ENCODE measurements around the gene AGR3. TPM values are rescaled to one million over a fixed set of nuclear protein-coding genes. Genes with fewer than 3 reads are reported as not detected.

AGR3 gene
- total RNA-seq, 4 donors from 2014 or later: 7.1 to 9.1 TPM; not detected in 2

DNA sequence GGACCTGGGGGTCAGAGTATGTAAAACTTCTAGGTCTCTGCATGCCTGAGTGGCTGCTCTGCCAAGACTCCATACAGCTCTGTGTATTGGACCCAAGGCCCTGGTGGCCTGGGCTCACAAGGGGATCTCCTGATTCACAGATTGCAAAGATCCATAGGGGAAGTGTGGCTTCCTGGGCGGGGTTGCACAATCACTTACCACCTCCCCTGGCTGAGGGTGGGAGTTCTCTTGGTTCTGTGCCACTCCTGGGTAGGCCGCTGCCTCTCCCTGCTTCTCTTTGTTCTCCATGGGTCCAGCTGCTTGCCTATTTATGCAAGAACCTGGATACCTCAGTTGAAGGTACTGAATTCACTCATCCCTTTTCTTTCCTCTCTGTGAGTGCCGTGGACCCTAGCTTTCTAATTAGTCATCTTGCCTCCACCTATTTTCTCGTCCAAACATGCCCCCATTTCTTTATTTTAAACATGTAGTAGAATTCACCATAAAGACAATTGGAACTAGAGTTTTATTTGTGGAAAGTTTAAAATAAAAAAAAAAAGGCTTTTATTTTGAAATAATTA lies 18.5 kb upstream of the AGR3 start:
- TF ChIP-seq, protein P1, sequence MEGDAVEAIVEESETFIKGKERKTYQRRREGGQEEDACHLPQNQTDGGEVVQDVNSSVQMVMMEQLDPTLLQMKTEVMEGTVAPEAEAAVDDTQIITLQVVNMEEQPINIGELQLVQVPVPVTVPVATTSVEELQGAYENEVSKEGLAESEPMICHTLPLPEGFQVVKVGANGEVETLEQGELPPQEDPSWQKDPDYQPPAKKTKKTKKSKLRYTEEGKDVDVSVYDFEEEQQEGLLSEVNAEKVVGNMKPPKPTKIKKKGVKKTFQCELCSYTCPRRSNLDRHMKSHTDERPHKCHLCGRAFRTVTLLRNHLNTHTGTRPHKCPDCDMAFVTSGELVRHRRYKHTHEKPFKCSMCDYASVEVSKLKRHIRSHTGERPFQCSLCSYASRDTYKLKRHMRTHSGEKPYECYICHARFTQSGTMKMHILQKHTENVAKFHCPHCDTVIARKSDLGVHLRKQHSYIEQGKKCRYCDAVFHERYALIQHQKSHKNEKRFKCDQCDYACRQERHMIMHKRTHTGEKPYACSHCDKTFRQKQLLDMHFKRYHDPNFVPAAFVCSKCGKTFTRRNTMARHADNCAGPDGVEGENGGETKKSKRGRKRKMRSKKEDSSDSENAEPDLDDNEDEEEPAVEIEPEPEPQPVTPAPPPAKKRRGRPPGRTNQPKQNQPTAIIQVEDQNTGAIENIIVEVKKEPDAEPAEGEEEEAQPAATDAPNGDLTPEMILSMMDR (IDR thresholded peaks at IDR 0.05): no peak
- TF ChIP-seq POLR2A (IDR thresholded peaks at IDR 0.05): no peak
- Histone ChIP-seq H3K27ac (no peak overlapping the region), H3K9me3 (no peaks in the 10 kb centered on the region), H3K36me3 (no peaks in the 10 kb centered on the region), H3K4me1 (no peaks in the 10 kb centered on the region), H3K27me3 (no peaks in the 10 kb centered on the region), H3K4me3 (no peak overlapping the region)
- intact Hi-C loops (cut with DNase I; ENCODE audit: low total_unique reads): no loop called here
- DNase-seq: no peak

DNA sequence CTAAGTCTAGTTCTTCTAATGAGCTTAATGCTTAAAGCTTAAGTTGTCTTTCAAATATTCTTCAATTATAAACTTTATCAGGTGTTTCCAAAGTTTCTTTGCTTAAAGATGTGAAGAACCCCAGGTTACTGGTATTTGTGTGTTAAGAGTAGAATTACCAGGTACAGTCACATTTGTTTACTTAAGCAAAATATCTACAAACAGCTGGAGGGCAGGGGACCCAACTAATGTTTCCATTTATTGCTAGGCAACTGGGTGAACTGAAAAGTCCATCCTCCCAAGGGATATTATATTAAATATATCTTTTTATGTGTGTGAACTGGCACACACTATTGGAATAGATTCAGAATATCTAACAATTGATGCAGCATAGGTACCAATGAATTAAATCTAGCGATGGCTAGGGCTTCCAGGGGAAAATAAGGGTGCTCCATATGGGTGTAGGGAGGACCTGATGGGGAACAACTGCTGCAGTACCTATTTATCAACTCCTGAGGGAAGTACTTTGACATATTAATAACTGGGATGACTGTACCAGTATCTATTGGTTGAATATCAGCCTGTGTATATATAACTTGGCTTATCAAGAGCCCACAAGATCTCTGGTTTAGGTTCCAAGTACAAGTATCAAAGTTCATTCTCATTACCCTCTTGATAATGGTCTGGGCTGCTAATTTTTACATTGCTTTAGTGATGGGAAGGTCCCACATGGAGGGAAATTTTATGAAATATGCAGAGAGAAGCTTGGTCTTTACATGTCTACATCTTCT lies 10.3 kb upstream of the AGR3 start:
- Histone ChIP-seq H3K27me3 (no peaks in the 10 kb centered on the region), H3K4me3 (no peak overlapping the region), H3K9me3 (no peaks in the 10 kb centered on the region), H3K27ac (no peak overlapping the region), H3K4me1 (no peaks in the 10 kb centered on the region), H3K36me3 (no peaks in the 10 kb centered on the region)
- TF ChIP-seq, protein P1 (IDR thresholded peaks at IDR 0.05): no peak
- TF ChIP-seq POLR2A (IDR thresholded peaks at IDR 0.05): no peak
- DNase-seq: no peak
- intact Hi-C loops (cut with DNase I; ENCODE audit: low total_unique reads): no loop called here

DNA sequence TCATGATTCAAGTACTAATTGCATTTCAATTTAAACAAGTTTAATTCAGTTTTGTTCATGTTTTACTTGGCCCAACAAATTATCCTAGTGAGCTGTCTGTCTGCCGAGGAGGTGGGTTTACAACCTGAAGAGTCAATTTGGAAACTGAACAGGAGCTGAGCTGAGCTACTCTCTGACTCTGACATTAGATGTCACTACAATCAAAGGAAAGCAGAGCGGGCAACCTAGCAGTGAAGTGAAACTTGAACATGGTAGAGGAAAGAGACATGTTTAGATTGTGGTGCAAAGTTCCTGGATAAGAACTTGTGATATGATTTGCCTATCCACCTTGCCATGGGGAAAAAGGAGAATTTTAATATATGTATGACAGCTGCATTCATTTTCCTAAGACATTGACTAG lies 9.6 kb upstream of the AGR3 start:
- no peak overlapping the region for H3K27ac ChIP-seq
- H3K9me3 ChIP-seq: no peaks in the 10 kb centered on the region
- no peaks in the 10 kb centered on the region for H3K36me3 ChIP-seq
- TF ChIP-seq, protein P1 (IDR thresholded peaks at IDR 0.05): no peak
- TF ChIP-seq POLR2A (IDR thresholded peaks at IDR 0.05): no peak
- intact Hi-C loops (cut with DNase I; ENCODE audit: low total_unique reads): no loop called here
- DNase-seq: no peak
- no peaks in the 10 kb centered on the region for H3K4me1 ChIP-seq
- H3K27me3 ChIP-seq: no peaks in the 10 kb centered on the region
- H3K4me3 ChIP-seq: no peak overlapping the region

DNA sequence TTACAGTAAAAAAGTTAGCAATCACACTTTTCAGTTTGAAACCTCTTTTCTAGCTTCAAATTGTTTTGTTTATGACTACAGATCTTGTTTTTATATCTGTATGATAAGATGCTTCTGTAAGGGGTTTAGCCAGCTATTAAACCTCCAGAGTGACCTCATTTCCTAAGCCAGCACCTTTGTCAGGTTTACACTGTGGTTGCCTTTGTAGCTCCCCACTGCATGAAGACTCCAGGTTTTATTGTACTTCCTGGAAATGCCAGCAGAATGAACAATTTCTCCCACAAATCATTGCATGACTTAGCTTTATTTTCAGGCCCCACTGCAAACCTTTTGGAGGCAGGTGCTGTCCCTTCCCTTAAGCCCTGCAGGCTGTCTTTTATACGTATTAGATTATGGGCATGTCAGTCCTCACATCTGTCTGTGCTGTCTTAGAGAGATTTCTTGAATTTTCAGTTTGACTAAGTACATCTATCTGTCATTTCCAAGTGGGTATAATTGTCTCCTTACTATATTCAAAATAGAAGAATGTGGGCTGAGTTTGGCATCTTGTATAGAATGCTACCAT lies 8.2 kb upstream of the AGR3 start:
- intact Hi-C loops (cut with DNase I; ENCODE audit: low total_unique reads): no loop called here
- no peaks in the 10 kb centered on the region for H3K36me3 ChIP-seq
- H3K4me1 ChIP-seq: no peaks in the 10 kb centered on the region
- H3K27ac ChIP-seq: no peak overlapping the region
- no peak for DNase-seq
- H3K4me3 ChIP-seq: no peak overlapping the region
- H3K9me3 ChIP-seq: no peaks in the 10 kb centered on the region
- TF ChIP-seq, protein P1 (IDR thresholded peaks at IDR 0.05): no peak
- no peak for TF ChIP-seq POLR2A (IDR thresholded peaks at IDR 0.05)
- H3K27me3 ChIP-seq: no peaks in the 10 kb centered on the region

DNA sequence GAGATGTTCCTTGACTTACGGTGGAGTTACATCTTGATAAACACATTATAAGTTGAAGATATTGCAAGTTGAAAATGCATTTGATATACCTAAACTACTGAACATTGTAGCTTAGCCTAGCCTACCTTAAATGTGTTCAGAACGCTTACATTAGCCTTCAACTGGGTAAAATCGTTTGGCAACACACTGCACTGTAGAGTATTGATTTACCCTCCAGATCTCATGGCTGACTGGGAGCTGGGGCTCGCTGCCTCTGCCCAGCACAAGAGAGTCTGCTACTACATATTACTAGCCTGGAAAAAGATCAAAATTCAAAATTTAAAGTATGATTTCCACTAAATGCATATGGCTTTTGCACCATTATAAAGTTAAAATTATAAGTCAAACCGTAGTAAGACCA lies 7.5 kb upstream of the AGR3 start:
- no peaks in the 10 kb centered on the region for H3K4me1 ChIP-seq

More for the DNA sequence above, 7.5 kb upstream of the AGR3 start:
- Histone ChIP-seq H3K27me3 (no peaks in the 10 kb centered on the region), H3K36me3 (no peaks in the 10 kb centered on the region), H3K4me3 (no peak overlapping the region), H3K27ac (no peak overlapping the region), H3K9me3 (no peaks in the 10 kb centered on the region)
- TF ChIP-seq, protein P1 (IDR thresholded peaks at IDR 0.05): no peak
- TF ChIP-seq POLR2A (IDR thresholded peaks at IDR 0.05): no peak
- intact Hi-C loops (cut with DNase I; ENCODE audit: low total_unique reads): no loop called here
- DNase-seq: no peak
